ENCODE results near the gene WNK2.
A peak's percentile ranks its signal among the peaks of the same experiment; 100 is the strongest.

WNK2 gene

GRCh38 chr9:93174976-93175375 lies 9.0 kb upstream of the WNK2 start:
- Histone ChIP-seq H3K27ac (ENCODE audit: insufficient read depth, low read length, poor library complexity, severe bottlenecking) (no peak overlapping the region), H3K36me3 (ENCODE audit: control insufficient read depth, insufficient read depth, low read length) (no peaks in the 10 kb centered on the region), H3K4me1 (ENCODE audit: control insufficient read depth, insufficient read depth, low read length, poor library complexity, severe bottlenecking) (peaks cover 3% of the 10 kb centered on the region), H3K4me3 (ENCODE audit: insufficient read depth, low read depth, low read length, poor library complexity, severe bottlenecking) (no peak overlapping the region), H3K9me3 (ENCODE audit: control insufficient read depth, low read length) (no peaks in the 10 kb centered on the region), H3K27me3 (replicated peaks; ENCODE audit: control insufficient read depth, insufficient read depth, low read length, poor library complexity, severe bottlenecking) (no peaks in the 10 kb centered on the region)
- no peak for DNase-seq

GRCh38 chr9:93177676-93178075 lies 6.3 kb upstream of the WNK2 start:
- no peaks in the 10 kb centered on the region for H3K36me3 ChIP-seq (ENCODE audit: control insufficient read depth, insufficient read depth, low read length)
- no peak for DNase-seq
- no peaks in the 10 kb centered on the region for H3K9me3 ChIP-seq (ENCODE audit: control insufficient read depth, low read length)
- no peak overlapping the region for H3K27ac ChIP-seq (ENCODE audit: insufficient read depth, low read length, poor library complexity, severe bottlenecking)
- no peak overlapping the region for H3K4me3 ChIP-seq (ENCODE audit: insufficient read depth, low read depth, low read length, poor library complexity, severe bottlenecking)
- peaks cover 3% of the 10 kb centered on the region for H3K4me1 ChIP-seq (ENCODE audit: control insufficient read depth, insufficient read depth, low read length, poor library complexity, severe bottlenecking)
- H3K27me3 ChIP-seq (replicated peaks; ENCODE audit: control insufficient read depth, insufficient read depth, low read length, poor library complexity, severe bottlenecking) = no peaks in the 10 kb centered on the region

GRCh38 chr9:93178851-93179786 lies 4.8 kb upstream of the WNK2 start:
- no peak for DNase-seq
- Histone ChIP-seq H3K4me1 (ENCODE audit: control insufficient read depth, insufficient read depth, low read length, poor library complexity, severe bottlenecking) (peaks cover 4% of the 10 kb centered on the region), H3K27me3 (replicated peaks; ENCODE audit: control insufficient read depth, insufficient read depth, low read length, poor library complexity, severe bottlenecking) (peaks cover 9% of the 10 kb centered on the region), H3K36me3 (ENCODE audit: control insufficient read depth, insufficient read depth, low read length) (no peaks in the 10 kb centered on the region), H3K27ac (ENCODE audit: insufficient read depth, low read length, poor library complexity, severe bottlenecking) (no peak overlapping the region), H3K9me3 (ENCODE audit: control insufficient read depth, low read length) (no peaks in the 10 kb centered on the region), H3K4me3 (ENCODE audit: insufficient read depth, low read depth, low read length, poor library complexity, severe bottlenecking) (no peak overlapping the region)

GRCh38 chr9:93180938-93181337 lies 3.0 kb upstream of the WNK2 start:
- no peaks in the 10 kb centered on the region for H3K9me3 ChIP-seq (ENCODE audit: control insufficient read depth, low read length)
- no peak for DNase-seq
- peaks cover 9% of the 10 kb centered on the region for H3K27me3 ChIP-seq (replicated peaks; ENCODE audit: control insufficient read depth, insufficient read depth, low read length, poor library complexity, severe bottlenecking)
- H3K36me3 ChIP-seq (ENCODE audit: control insufficient read depth, insufficient read depth, low read length) = no peaks in the 10 kb centered on the region
- no peak overlapping the region for H3K4me3 ChIP-seq (ENCODE audit: insufficient read depth, low read depth, low read length, poor library complexity, severe bottlenecking)
- H3K4me1 ChIP-seq (ENCODE audit: control insufficient read depth, insufficient read depth, low read length, poor library complexity, severe bottlenecking) = peaks cover 8% of the 10 kb centered on the region
- H3K27ac ChIP-seq (ENCODE audit: insufficient read depth, low read length, poor library complexity, severe bottlenecking) = no peak overlapping the region

GRCh38 chr9:93181672-93182435 lies 2.1 kb upstream of the WNK2 start:
- Histone ChIP-seq H3K9me3 (ENCODE audit: control insufficient read depth, low read length) (no peaks in the 10 kb centered on the region), H3K27ac (ENCODE audit: insufficient read depth, low read length, poor library complexity, severe bottlenecking) (no peak overlapping the region), H3K36me3 (ENCODE audit: control insufficient read depth, insufficient read depth, low read length) (no peaks in the 10 kb centered on the region), H3K27me3 (replicated peaks; ENCODE audit: control insufficient read depth, insufficient read depth, low read length, poor library complexity, severe bottlenecking) (peaks cover 9% of the 10 kb centered on the region), H3K4me1 (ENCODE audit: control insufficient read depth, insufficient read depth, low read length, poor library complexity, severe bottlenecking) (peaks cover 8% of the 10 kb centered on the region), H3K4me3 (ENCODE audit: insufficient read depth, low read depth, low read length, poor library complexity, severe bottlenecking) (no peak overlapping the region)
- no peak for DNase-seq

- H3K36me3 ChIP-seq (ENCODE audit: control insufficient read depth, insufficient read depth, low read length) = no peaks in the 10 kb centered on the region
- no peaks in the 10 kb centered on the region for H3K9me3 ChIP-seq (ENCODE audit: control insufficient read depth, low read length)
- DNase-seq = no peak
- H3K27me3 ChIP-seq (replicated peaks; ENCODE audit: control insufficient read depth, insufficient read depth, low read length, poor library complexity, severe bottlenecking) = peaks cover 9% of the 10 kb centered on the region
- H3K4me3 ChIP-seq (ENCODE audit: insufficient read depth, low read depth, low read length, poor library complexity, severe bottlenecking) = no peak overlapping the region
- H3K4me1 ChIP-seq (ENCODE audit: control insufficient read depth, insufficient read depth, low read length, poor library complexity, severe bottlenecking) = peaks cover 8% of the 10 kb centered on the region
- H3K27ac ChIP-seq (ENCODE audit: insufficient read depth, low read length, poor library complexity, severe bottlenecking) = no peak overlapping the region
These were observed 1.4 kb upstream of the WNK2 start for GRCh38 chr9:93182572-93182971.

- H3K4me3 ChIP-seq (ENCODE audit: insufficient read depth, low read depth, low read length, poor library complexity, severe bottlenecking) = peak overlapping the region; percentile 53
- H3K4me1 ChIP-seq (ENCODE audit: control insufficient read depth, insufficient read depth, low read length, poor library complexity, severe bottlenecking) = peaks cover 8% of the 10 kb centered on the region
- no peak overlapping the region for H3K27ac ChIP-seq (ENCODE audit: insufficient read depth, low read length, poor library complexity, severe bottlenecking)
- H3K36me3 ChIP-seq (ENCODE audit: control insufficient read depth, insufficient read depth, low read length) = no peaks in the 10 kb centered on the region
- peaks cover 9% of the 10 kb centered on the region for H3K27me3 ChIP-seq (replicated peaks; ENCODE audit: control insufficient read depth, insufficient read depth, low read length, poor library complexity, severe bottlenecking)
- no peak for DNase-seq
- no peaks in the 10 kb centered on the region for H3K9me3 ChIP-seq (ENCODE audit: control insufficient read depth, low read length)
These were observed 742 bp upstream of the WNK2 start for GRCh38 chr9:93183131-93183662.

GRCh38 chr9:93184432-93185265 lies 710 bp downstream of the WNK2 start:
- no peak for DNase-seq
- Histone ChIP-seq H3K27me3 (replicated peaks; ENCODE audit: control insufficient read depth, insufficient read depth, low read length, poor library complexity, severe bottlenecking) (peaks cover 9% of the 10 kb centered on the region), H3K36me3 (ENCODE audit: control insufficient read depth, insufficient read depth, low read length) (no peaks in the 10 kb centered on the region), H3K27ac (ENCODE audit: insufficient read depth, low read length, poor library complexity, severe bottlenecking) (no peak overlapping the region), H3K9me3 (ENCODE audit: control insufficient read depth, low read length) (no peaks in the 10 kb centered on the region), H3K4me1 (ENCODE audit: control insufficient read depth, insufficient read depth, low read length, poor library complexity, severe bottlenecking) (peaks cover 8% of the 10 kb centered on the region), H3K4me3 (ENCODE audit: insufficient read depth, low read depth, low read length, poor library complexity, severe bottlenecking) (peak overlapping the region; percentile 52)

- Histone ChIP-seq H3K9me3 (ENCODE audit: control insufficient read depth, low read length) (no peaks in the 10 kb centered on the region), H3K27me3 (replicated peaks; ENCODE audit: control insufficient read depth, insufficient read depth, low read length, poor library complexity, severe bottlenecking) (peaks cover 9% of the 10 kb centered on the region), H3K27ac (ENCODE audit: insufficient read depth, low read length, poor library complexity, severe bottlenecking) (no peak overlapping the region), H3K4me3 (ENCODE audit: insufficient read depth, low read depth, low read length, poor library complexity, severe bottlenecking) (no peak overlapping the region), H3K36me3 (ENCODE audit: control insufficient read depth, insufficient read depth, low read length) (no peaks in the 10 kb centered on the region), H3K4me1 (ENCODE audit: control insufficient read depth, insufficient read depth, low read length, poor library complexity, severe bottlenecking) (peaks cover 8% of the 10 kb centered on the region)
- no peak for DNase-seq
These were observed 1.6 kb downstream of the WNK2 start for GRCh38 chr9:93185266-93186214.

All from effector memory CD4-positive, alpha-beta T cell (primary cell).